NCI-H774 (cell line): ENCODE results near the gene EXOC4.
"Not testable (repeated sequence)": the region's sequence is repeated elsewhere in the genome, so short reads cannot be mapped to it uniquely, and the experiment has no call there.

Source experiments
- DNase-seq: peaks from one replicate; lab custom pipeline; 2025; lab: John Stamatoyannopoulos, UW

EXOC4 gene

GRCh38 chr7:133625046-133625445, 372.2 kb downstream of the EXOC4 start:
- no peak for DNase-seq

GRCh38 chr7:133629701-133630100, 376.8 kb downstream of the EXOC4 start:
- DNase-seq: no peak

GRCh38 chr7:133633055-133633454, 380.2 kb downstream of the EXOC4 start:
- DNase-seq: no peak

- no peak for DNase-seq
Observed at GRCh38 chr7:133635541-133635940, 382.7 kb downstream of the EXOC4 start.

GRCh38 chr7:133638857-133639256, 386.0 kb downstream of the EXOC4 start:
- no peak for DNase-seq

GRCh38 chr7:133641436-133641835, 388.6 kb downstream of the EXOC4 start:
- no peak for DNase-seq

- no peak for DNase-seq
Observed at GRCh38 chr7:133642907-133643306, 390.0 kb downstream of the EXOC4 start.

- DNase-seq: not testable (repeated sequence)
Observed at GRCh38 chr7:133643652-133644051, 390.8 kb downstream of the EXOC4 start.

GRCh38 chr7:133645884-133646391, 393.1 kb downstream of the EXOC4 start:
- DNase-seq: no peak

GRCh38 chr7:133646472-133647315, 393.8 kb downstream of the EXOC4 start:
- no peak for DNase-seq

- DNase-seq: no peak
Observed at GRCh38 chr7:133649593-133649992, 396.7 kb downstream of the EXOC4 start.

GRCh38 chr7:133650069-133650468, 397.2 kb downstream of the EXOC4 start:
- DNase-seq: no peak

GRCh38 chr7:133650487-133651300, 397.8 kb downstream of the EXOC4 start:
- DNase-seq: no peak

GRCh38 chr7:133652547-133652946, 399.7 kb downstream of the EXOC4 start:
- DNase-seq: no peak

GRCh38 chr7:133654547-133654946, 401.7 kb downstream of the EXOC4 start:
- DNase-seq: no peak

- DNase-seq: no peak
Observed at GRCh38 chr7:133662276-133662675, 409.4 kb downstream of the EXOC4 start.

GRCh38 chr7:133662830-133663229, 410.0 kb downstream of the EXOC4 start:
- DNase-seq: no peak

- no peak for DNase-seq
Observed at GRCh38 chr7:133664528-133664927, 411.6 kb downstream of the EXOC4 start.

- DNase-seq: no peak
Observed at GRCh38 chr7:133668296-133669060, 415.6 kb downstream of the EXOC4 start.

GRCh38 chr7:133669061-133669455, 416.2 kb downstream of the EXOC4 start:
- no peak for DNase-seq

- DNase-seq: no peak
Observed at GRCh38 chr7:133670250-133670649, 417.4 kb downstream of the EXOC4 start.

- no peak for DNase-seq
Observed at GRCh38 chr7:133672866-133673265, 420.0 kb downstream of the EXOC4 start.
